ENCODE measurements around the gene LGR5. TPM values are rescaled to one million over a fixed set of nuclear protein-coding genes. Genes with fewer than 3 reads are reported as not detected.

LGR5 gene
- total and polyA plus RNA-seq, 2 of the 8 experiments (the other 6 are each of a cell fraction or from before 2014, with no cell fraction given): 0.08 to 0.19 TPM

DNA sequence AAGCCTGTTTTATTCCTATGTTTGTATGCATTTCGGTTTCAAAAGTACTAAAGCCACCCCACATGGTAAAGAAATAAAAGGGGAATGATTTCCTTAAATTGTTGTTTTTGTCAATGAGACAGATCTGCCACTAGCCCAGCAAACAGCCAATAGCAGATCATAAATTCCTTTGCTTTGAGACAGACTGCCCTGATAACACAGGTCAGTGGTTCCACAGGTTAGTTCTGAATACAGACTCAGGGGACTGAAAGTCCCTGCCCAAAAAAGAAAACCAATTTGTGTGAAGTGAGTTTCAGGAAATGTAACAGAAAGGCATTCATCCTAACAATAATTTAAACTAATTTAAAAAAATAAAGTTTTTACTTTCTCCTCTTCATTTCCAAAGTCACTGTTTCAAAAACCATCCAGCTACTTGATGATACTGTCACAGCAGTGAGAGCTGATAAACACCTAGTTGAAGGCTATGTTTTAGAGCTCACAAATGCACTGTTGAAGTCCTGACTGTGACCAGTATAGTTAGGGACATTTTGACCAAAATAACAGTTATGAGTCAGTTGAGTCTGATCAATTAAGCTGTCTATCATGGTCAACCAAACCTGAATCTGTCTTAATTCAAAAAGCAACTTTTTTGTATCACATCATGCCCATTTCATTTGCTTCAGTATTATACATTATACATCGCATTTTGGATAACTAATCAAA is 77.7 kb downstream of the LGR5 start:
- no peak overlapping the region for H2BK15ac ChIP-seq (ENCODE audit: low read length)
- H3K14ac ChIP-seq (ENCODE audit: insufficient read length): no peak overlapping the region
- no peak overlapping the region for H4K91ac ChIP-seq (replicated peaks; ENCODE audit: insufficient read length, low read length)
- no peak overlapping the region for H2BK120ac ChIP-seq (replicated peaks; ENCODE audit: low read depth, low read length)
- no peak overlapping the region for H3K23ac ChIP-seq (ENCODE audit: insufficient read length)
- H3K36me3 ChIP-seq (ENCODE audit: control insufficient read depth in 2 of 4, insufficient read depth in 4 of 4, low read length in 3 of 4): no peaks in the 10 kb centered on the region
- no peak for TF ChIP-seq RFX5 (IDR thresholded peaks at IDR 0.05; ENCODE audit: borderline replicate concordance, low read depth, low read length)
- no peak for TF ChIP-seq SP1 (IDR thresholded peaks at IDR 0.05; ENCODE audit: low read depth, low read length)
- no peak for TF ChIP-seq ZNF274 (IDR thresholded peaks at IDR 0.05; ENCODE audit: borderline replicate concordance, extremely low read depth, low read length)
- TF ChIP-seq POLR2AphosphoS5 (IDR thresholded peaks at IDR 0.05; ENCODE audit: low read depth, low read length): no peak
- TF ChIP-seq NRF1 (IDR thresholded peaks at IDR 0.05; ENCODE audit: low read depth, low read length): no peak
- no peak for TF ChIP-seq SIRT6 (IDR thresholded peaks at IDR 0.05; ENCODE audit: low read length)
- TF ChIP-seq SRF (IDR thresholded peaks at IDR 0.05; ENCODE audit: low read depth, low read length): no peak
- TF ChIP-seq KDM5A (IDR thresholded peaks at IDR 0.05; ENCODE audit: low read length): no peak
- H2BK5ac ChIP-seq (ENCODE audit: low read depth, low read length): no peak overlapping the region
- H3K4ac ChIP-seq (replicated peaks; ENCODE audit: insufficient read length, low read depth, low read length): no peak overlapping the region
- H3K27me3 ChIP-seq (replicated peaks in 1 of 4; ENCODE audit: control insufficient read depth in 3 of 4, extremely low read depth in 1 of 4, insufficient read depth in 3 of 4, low read length in 3 of 4): no peaks in the 10 kb centered on the region
- no peak overlapping the region for H3K27ac ChIP-seq (ENCODE audit: low read depth, low read length)
- no peaks in the 10 kb centered on the region for H3K79me1 ChIP-seq (ENCODE audit: low read depth, low read length)
- no peak overlapping the region for H3K9ac ChIP-seq (replicated peaks in 1 of 4; ENCODE audit: extremely low read depth in 1 of 4, low read depth in 3 of 4, low read length in 3 of 4)
- 81% methylated on average over 2 of the region's 2 CpGs; no CpG with 5 or more reads in 1 of the 2 experiments for WGBS, 2 experiments (ENCODE audit: extremely low coverage in 1 of 2, insufficient coverage in 1 of 2, insufficient read length in 1 of 2, insufficient replicate concordance in 2 of 2, low coverage in 1 of 2, low lambda C conversion rate in 2 of 2, missing lambda C conversion rate in 1 of 2)
- no peaks in the 10 kb centered on the region for H3K4me1 ChIP-seq (replicated peaks in 1 of 4; ENCODE audit: control insufficient read depth in 3 of 4, insufficient read depth in 4 of 4, low read length in 3 of 4)
- no peak overlapping the region for H2AK5ac ChIP-seq (ENCODE audit: low read depth, low read length)
- no peak overlapping the region for H4K8ac ChIP-seq (ENCODE audit: extremely low read depth, insufficient read depth, low read length)
- H3K4me2 ChIP-seq (ENCODE audit: insufficient read depth in 1 of 2, low read depth in 2 of 2, low read length in 2 of 2): no peak overlapping the region
- H4K5ac ChIP-seq (ENCODE audit: insufficient read length, low read depth, low read length): no peak overlapping the region
- DNase-seq (ENCODE audit: low read depth in 1 of 2, low spot score in 2 of 2) (no peak), FAIRE-seq (no peak)
- no peaks in the 10 kb centered on the region for H3K9me3 ChIP-seq (ENCODE audit: insufficient read depth in 2 of 2, low read depth in 1 of 2, low read length in 1 of 2)
- no peaks in the 10 kb centered on the region for H4K20me1 ChIP-seq (replicated peaks in 1 of 2; ENCODE audit: control insufficient read depth in 1 of 2, insufficient read depth in 2 of 2, low read length in 2 of 2)
- H2AFZ ChIP-seq (ENCODE audit: low read length): no peak overlapping the region
- H3K4me3 ChIP-seq (ENCODE audit: extremely low read depth in 1 of 4, insufficient read depth in 2 of 4, low read depth in 3 of 4, low read length in 4 of 4): no peak overlapping the region
- H3K56ac ChIP-seq (replicated peaks; ENCODE audit: insufficient read length, low read depth, low read length): no peak overlapping the region
- ChIA-PET POLR2A (ENCODE audit: partially characterized antibody) (no interaction called here), CTCF (ENCODE audit: partially characterized antibody) (no interaction called here)
- no peaks in the 10 kb centered on the region for H3K79me2 ChIP-seq (ENCODE audit: control insufficient read depth in 1 of 2, insufficient read depth in 2 of 2, low read length in 2 of 2)
- no peak overlapping the region for H2BK20ac ChIP-seq (ENCODE audit: low read length)
- H3K23me2 ChIP-seq (ENCODE audit: low read depth, low read length): no peaks in the 10 kb centered on the region; the same call in 1 of the 2 replicates
- no peak overlapping the region for H2BK12ac ChIP-seq (ENCODE audit: low read depth, low read length)
- no peak overlapping the region for H3K18ac ChIP-seq (ENCODE audit: extremely low read depth, low read length)
